GM19438 (cell line): ENCODE results near the gene TMEM255B.

ENCODE experiments used
- ATAC-seq: cut with Tn5 transposase; IDR thresholded peaks from one replicate; pipeline ENCODE4 v1.9.1; 2021; ENCODE audit warnings: low read depth; ENCODE audit not compliant: unreplicated experiment

Gene TMEM255B

GRCh38 chr13:113843063-113843654 is 84.1 kb downstream of the TMEM255B start:
- no peak for ATAC-seq

DNA sequence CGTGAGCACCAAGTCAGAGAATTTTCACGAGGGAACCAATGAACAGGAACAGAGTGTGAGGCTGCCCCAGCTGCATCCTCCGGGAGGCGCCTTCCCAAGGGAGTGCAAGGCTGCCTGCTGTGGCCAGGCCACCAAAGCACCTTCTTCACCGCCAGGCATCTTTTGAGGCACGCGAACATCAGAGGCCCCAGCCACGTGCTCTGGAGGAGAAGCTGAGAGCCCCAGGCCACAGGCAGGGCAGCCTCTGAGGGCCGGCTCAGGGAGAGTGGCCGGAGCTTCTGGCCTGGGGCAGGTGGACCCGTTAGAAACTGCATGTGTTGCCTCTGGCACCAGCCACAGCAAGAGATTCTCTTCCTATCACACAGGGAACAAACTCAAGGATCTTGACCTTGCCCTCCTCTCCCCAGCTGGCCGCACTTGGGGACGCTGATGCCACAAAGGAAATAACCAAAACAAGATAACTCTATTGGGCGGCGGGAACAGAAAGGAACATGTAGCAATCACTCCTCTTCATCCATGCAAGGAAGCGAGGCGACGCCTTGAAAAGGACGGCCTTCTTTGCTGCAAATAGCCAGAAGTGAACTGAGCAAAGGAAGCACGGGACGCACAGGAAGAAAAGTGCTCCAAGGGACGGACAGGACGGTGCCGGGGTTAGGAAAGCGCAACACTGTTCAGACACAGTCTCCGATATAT is 85.0 kb downstream of the TMEM255B start:
- no peak for ATAC-seq

DNA sequence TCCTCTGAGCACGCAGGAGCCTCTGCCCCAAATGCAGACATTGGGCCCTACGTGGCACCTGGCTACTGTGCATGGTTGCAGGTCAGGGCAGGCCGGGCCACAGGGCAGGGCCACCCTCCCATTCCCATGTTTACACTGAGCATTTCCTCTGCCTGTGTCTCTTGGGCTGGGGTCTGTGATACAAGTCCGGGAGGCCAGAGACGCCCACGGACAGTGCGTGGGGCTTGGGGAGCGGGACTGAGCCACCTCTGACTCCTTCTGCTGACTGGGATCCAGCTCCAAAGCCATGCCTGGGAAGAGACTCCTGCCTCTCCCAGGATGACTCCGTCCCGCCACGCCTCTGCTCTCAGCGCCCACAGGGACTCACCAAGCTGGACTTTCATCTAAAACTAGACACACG is 86.0 kb downstream of the TMEM255B start:
- ATAC-seq = no peak

DNA sequence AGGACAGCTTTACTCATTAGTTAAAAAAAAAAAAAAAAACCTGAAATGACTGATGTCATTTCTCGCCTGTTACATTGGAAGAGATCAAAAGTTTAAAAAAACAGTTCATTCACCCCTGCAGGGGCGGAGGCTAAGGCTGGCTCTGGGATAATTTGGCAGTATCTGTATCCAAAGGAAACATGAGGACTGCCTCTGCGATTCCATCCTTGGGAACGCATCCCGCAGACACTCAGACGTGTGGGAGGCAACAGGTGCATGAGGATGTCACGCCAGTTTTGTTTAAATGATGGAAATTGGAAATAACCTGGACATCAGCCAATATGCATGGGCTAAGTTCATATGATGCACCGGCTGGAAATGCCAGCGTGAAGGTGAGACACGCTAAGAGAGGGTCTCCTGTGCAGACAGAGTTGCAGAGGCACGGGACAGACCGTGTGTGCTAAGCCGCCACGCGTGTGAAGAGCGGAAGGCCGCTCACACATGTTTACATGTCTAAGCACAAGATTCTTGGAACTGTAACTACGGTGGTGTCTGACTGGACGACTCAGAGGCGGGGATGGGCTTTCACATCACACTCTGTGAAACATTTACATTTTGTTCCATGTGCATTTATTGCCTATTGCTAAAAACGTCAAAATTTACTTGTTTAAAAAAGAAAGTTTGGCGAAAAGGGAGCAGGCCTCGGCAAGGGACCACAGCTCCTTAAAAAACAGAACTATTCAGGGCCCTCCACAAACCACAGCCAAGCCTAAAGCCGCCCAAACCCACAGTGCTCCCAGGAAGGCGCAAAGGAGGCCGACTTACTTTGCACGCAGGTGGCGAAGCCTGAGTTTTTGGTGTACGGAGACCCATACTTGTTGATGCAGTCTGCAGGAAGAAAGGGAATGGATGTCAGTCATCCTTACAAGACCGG is 87.0 kb downstream of the TMEM255B start:
- no peak for ATAC-seq

- no peak for ATAC-seq
Observed at GRCh38 chr13:113846636-113847318, 87.8 kb downstream of the TMEM255B start.

- no peak for ATAC-seq
Observed at GRCh38 chr13:113848020-113848419, 89.0 kb downstream of the TMEM255B start.

GRCh38 chr13:113848431-113849260 is 89.6 kb downstream of the TMEM255B start:
- no peak for ATAC-seq

- no peak for ATAC-seq
Observed at GRCh38 chr13:113849546-113849945, 90.5 kb downstream of the TMEM255B start.

GRCh38 chr13:113849981-113850721 is 91.1 kb downstream of the TMEM255B start:
- ATAC-seq = no peak

- ATAC-seq = no peak
Observed at GRCh38 chr13:113850722-113851479, 91.9 kb downstream of the TMEM255B start.

GRCh38 chr13:113851480-113851803 is 92.4 kb downstream of the TMEM255B start:
- ATAC-seq = no peak

DNA sequence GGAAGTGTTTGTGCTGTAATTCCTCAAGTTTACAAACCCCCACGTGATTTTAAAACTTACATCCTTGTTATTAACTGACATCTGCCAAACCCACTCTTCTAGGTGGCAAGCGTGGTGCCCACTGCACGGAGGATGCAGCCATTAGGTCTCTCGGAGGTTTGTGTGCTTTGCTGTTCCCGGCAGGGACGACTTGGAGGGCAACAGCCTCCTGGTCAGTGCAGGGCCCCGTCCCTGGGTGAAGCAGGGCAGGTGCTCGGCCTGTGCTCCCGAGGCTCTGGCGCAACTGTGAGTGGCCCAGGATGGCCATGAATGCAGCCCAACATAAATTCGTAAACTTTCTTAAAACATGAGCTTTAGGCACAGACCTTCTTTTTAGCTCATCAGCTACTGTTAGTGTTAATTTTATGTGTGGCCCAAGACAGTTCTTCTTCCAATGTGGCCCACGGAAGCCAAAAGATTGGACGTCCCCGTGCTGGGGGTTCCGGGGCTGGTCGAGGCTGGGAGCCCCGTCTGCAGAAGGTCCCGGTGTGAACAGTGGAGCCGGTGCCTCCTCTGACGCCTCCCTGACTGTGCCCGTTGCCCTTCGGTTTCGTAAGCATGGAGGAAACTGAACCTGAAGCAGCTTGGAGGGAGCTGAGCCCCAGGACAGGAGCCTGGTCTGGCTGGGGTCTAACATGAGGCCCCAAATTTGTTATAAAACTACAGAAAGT is 93.0 kb downstream of the TMEM255B start:
- ATAC-seq = no peak

- no peak for ATAC-seq
Observed at GRCh38 chr13:113852536-113853517, 93.8 kb downstream of the TMEM255B start.

DNA sequence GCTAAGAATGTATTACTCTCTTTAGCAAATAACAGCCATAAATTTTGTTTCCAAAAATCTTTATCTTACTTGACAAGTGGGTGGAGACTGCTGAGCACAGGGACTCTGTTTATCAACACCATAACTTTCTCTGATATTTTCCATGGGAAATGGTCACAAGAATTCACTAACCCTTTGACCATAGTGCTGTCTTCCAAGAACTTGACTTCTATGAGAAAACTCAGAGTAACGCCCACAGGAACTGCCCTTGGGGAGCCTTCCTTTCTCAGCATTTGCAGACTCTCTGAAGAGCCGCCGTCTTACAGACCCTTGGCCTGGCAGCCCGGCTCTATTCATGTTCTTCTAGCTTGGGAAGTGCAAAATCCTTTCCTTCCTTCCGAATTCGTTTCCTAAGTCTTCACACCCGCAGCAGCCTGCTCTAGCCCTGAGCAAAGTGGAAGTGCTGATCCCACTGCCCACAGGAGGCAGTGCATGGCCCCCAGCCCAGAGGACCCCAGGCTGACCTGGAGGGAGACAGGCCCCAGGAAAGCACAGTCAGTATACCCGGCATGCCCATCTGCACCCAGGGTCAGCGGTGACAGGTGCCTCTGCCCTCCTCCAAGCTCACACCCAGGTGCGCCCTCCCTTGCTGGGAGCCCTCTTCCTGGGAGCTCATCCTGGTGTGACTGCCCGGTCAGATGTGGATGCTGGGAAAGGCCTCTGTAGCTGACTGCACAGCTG is 94.7 kb downstream of the TMEM255B start:
- ATAC-seq = no peak

- ATAC-seq = no peak
Observed at GRCh38 chr13:113854238-113855011, 95.4 kb downstream of the TMEM255B start.
